HepG2 (cell line): ENCODE results near the gene ABCA13. TPM values are rescaled to one million over a fixed set of nuclear protein-coding genes. Genes with fewer than 3 reads are reported as not detected.

ENCODE experiments used
- ADNP ChIP-seq: sonication (generic); formaldehyde crosslinking; IDR thresholded peaks from 2 replicates; pipeline ENCODE4 v1.4.0; 2020; ENCODE audit warnings: missing genetic modification reagents
- BRD4 ChIP-seq: sonication (generic); formaldehyde crosslinking; IDR thresholded peaks from 2 replicates; pipeline ENCODE4 v1.4.0; 2020; ENCODE audit warnings: missing genetic modification reagents
- CC2D1A ChIP-seq: sonication (generic); formaldehyde crosslinking; IDR thresholded peaks from 2 replicates; pipeline ENCODE4 v1.8.1; 2023; ENCODE audit warnings: mild to moderate bottlenecking, missing genetic modification reagents
- FOSL1 ChIP-seq: sonication (generic); formaldehyde crosslinking; IDR thresholded peaks from 2 replicates; pipeline ENCODE4 v1.9.0; 2021; ENCODE audit warnings: missing genetic modification reagents, borderline replicate concordance
- MBNL3 ChIP-seq: fragments of 250-450 bp; sonication (Bioruptor Pico); conservative IDR thresholded peaks from 2 replicates; pipeline ENCODE4 v1.8.0; 2022; ENCODE audit warnings: mild to moderate bottlenecking, inconsistent platforms
- NPAS2 ChIP-seq: sonication (generic); formaldehyde crosslinking; IDR thresholded peaks from 2 replicates; pipeline ENCODE4 v1.8.0; 2022; ENCODE audit warnings: mild to moderate bottlenecking, missing genetic modification reagents, borderline replicate concordance
- PLRG1 ChIP-seq: fragments of 450-650 bp; conservative IDR thresholded peaks from 2 replicates; pipeline ENCODE4 v1.6.1; 2016
- RAD21 ChIP-seq: fragments of 450-650 bp; formaldehyde crosslinking; IDR thresholded peaks from 2 replicates; pipeline ENCODE4 v1.5.0; 2020; ENCODE audit warnings: mild to moderate bottlenecking
- REL ChIP-seq: sonication (generic); formaldehyde crosslinking; conservative IDR thresholded peaks from 2 replicates; pipeline ENCODE4 v1.8.0; 2022; ENCODE audit warnings: mild to moderate bottlenecking, missing genetic modification reagents, moderate library complexity
- RFX3 ChIP-seq: IDR thresholded peaks from 2 replicates; pipeline ENCODE4 v1.6.1; 2016; ENCODE audit warnings: missing biosample characterization, missing genetic modification reagents
- SP2 ChIP-seq: sonication (generic); formaldehyde crosslinking; IDR thresholded peaks from 2 replicates; pipeline ENCODE4 v1.5.1; 2020; ENCODE audit warnings: mild to moderate bottlenecking, missing genetic modification reagents
- SRSF4 ChIP-seq: fragments of 200-400 bp; formaldehyde crosslinking; IDR thresholded peaks from one replicate; pipeline ENCODE4 v1.6.1; 2018; ENCODE audit warnings: mild to moderate bottlenecking, low read depth, low read length, moderate library complexity; ENCODE audit not compliant: poor library complexity, severe bottlenecking
- TBX2 ChIP-seq: sonication (generic); formaldehyde crosslinking; IDR thresholded peaks from 2 replicates; pipeline ENCODE4 v1.5.0; 2020; ENCODE audit warnings: missing genetic modification reagents, mild to moderate bottlenecking, borderline replicate concordance
- USF2 ChIP-seq, 2 experiments: sonication (generic) in 1 of 2; formaldehyde crosslinking in 1 of 2; IDR thresholded peaks; 2 replicates each; pipeline versions ENCODE4 v1.5.1 to v1.6.1; 2011 to 2020; ENCODE audit warnings: borderline replicate concordance in 1 of 2, low read depth in 1 of 2, low read length in 1 of 2, mild to moderate bottlenecking in 1 of 2, missing genetic modification reagents in 1 of 2, moderate library complexity in 1 of 2
- ZFP1 ChIP-seq: IDR thresholded peaks from 2 replicates; pipeline ENCODE4 v1.6.1; 2016
- ZFX ChIP-seq: sonication (generic); formaldehyde crosslinking; IDR thresholded peaks from 2 replicates; pipeline ENCODE4 v1.4.0; 2020; ENCODE audit warnings: mild to moderate bottlenecking, low read depth, missing genetic modification reagents, moderate library complexity
- ZNF136 ChIP-seq: sonication (generic); formaldehyde crosslinking; IDR thresholded peaks from 2 replicates; pipeline ENCODE4 v1.8.1; 2022; ENCODE audit warnings: low read depth, mild to moderate bottlenecking, moderate library complexity, missing genetic modification reagents
- ZNF230 ChIP-seq: sonication (generic); formaldehyde crosslinking; IDR thresholded peaks from 2 replicates; pipeline ENCODE4 v1.4.0; 2020; ENCODE audit warnings: mild to moderate bottlenecking, missing genetic modification reagents
- ZNF235 ChIP-seq: sonication (generic); formaldehyde crosslinking; IDR thresholded peaks from 2 replicates; pipeline ENCODE4 v1.8.1; 2023; ENCODE audit warnings: mild to moderate bottlenecking, missing genetic modification reagents, borderline replicate concordance
- ZNF24 ChIP-seq: fragments of 450-650 bp; IDR thresholded peaks from 2 replicates; pipeline ENCODE4 v1.6.1; 2017; ENCODE audit warnings: antibody characterized with exemption, mild to moderate bottlenecking
- ZNF280D ChIP-seq: sonication (generic); formaldehyde crosslinking; IDR thresholded peaks from 2 replicates; pipeline ENCODE4 v1.5.1; 2020; ENCODE audit warnings: mild to moderate bottlenecking, missing genetic modification reagents
- ZNF691 ChIP-seq: sonication (generic); formaldehyde crosslinking; IDR thresholded peaks from 2 replicates; pipeline ENCODE4 v1.4.0; 2020; ENCODE audit warnings: missing genetic modification reagents, low read depth, mild to moderate bottlenecking, borderline replicate concordance
- ZNF75D ChIP-seq: sonication (generic); formaldehyde crosslinking; IDR thresholded peaks from 2 replicates; pipeline ENCODE4 v1.8.1; 2023; ENCODE audit warnings: missing genetic modification reagents, mild to moderate bottlenecking, borderline replicate concordance
- ZNF841 ChIP-seq: sonication (generic); formaldehyde crosslinking; IDR thresholded peaks from 2 replicates; pipeline ENCODE4 v1.8.1; 2023; ENCODE audit warnings: missing genetic modification reagents, borderline replicate concordance
- polyA plus RNA-seq, 8 experiments: library from polyadenylated mRNA; depleted of rRNA in 3 of 8; stranded (reverse) in 7 of 8; unstranded in 1 of 8; fragments of >200 nt; fragmentation: Illumina TruSeq in 4 of 8; extraction: Trizol in 4 of 8; gene quantifications; 2 replicates each; pipeline versions ENCODE4 v1.2.1 to v1.2.3, GENCODE V29; 2011 to 2016; ENCODE audit warnings: low read depth in 4 of 8, missing spikeins in 1 of 8, mixed read lengths in 1 of 8; ENCODE audit not compliant: insufficient read depth in 1 of 8
- total RNA-seq, 5 experiments: library from RNA; depleted of rRNA; stranded (reverse); fragments of >200 nt; fragmentation: Illumina TruSeq; extraction: Trizol; gene quantifications; 2 replicates each; pipeline ENCODE4 v1.2.3, GENCODE V29; 2016; ENCODE audit warnings: low read depth in 1 of 5

The ABCA13 gene
- total and polyA plus RNA-seq, 2 of the 13 experiments (the other 11 are each of a cell fraction or from before 2014, with no cell fraction given): 0.03 TPM; not detected in 1

- TF ChIP-seq ZNF841 (peak; percentile 83), ZNF280D (CRISPR knock-in tag) (0 out of 2 replicates have a peak, but pooled peaks have one; percentile 46), RAD21 (CRISPR knock-in tag) (no peak), ADNP (CRISPR knock-in tag) (no peak), ZFX (CRISPR knock-in tag) (0 out of 2 replicates have a peak, but pooled peaks have one; percentile 14), SP2 (CRISPR knock-in tag) (no peak), REL (CRISPR knock-in tag) (0 out of 2 replicates have a peak, but pooled peaks have one; percentile 43), ZNF24 (0 out of 2 replicates have a peak, but pooled peaks have one; percentile 32), NPAS2 (CRISPR knock-in tag) (no peak), ZNF691 (CRISPR knock-in tag) (no peak), PLRG1 (no peak), MBNL3 (CRISPR knock-in tag) (no peak), CC2D1A (CRISPR knock-in tag) (no peak; the same call in 1 of the 2 replicates), ZNF136 (CRISPR knock-in tag) (no peak), RFX3 (CRISPR knock-in tag) (no peak), ZNF230 (CRISPR knock-in tag) (no peak), TBX2 (CRISPR knock-in tag) (peak; percentile 95), ZNF235 (no peak), USF2 (IDR thresholded peaks at IDR 0.05; ENCODE audit: low read depth, low read length) (no peak), USF2 (CRISPR knock-in tag; IDR thresholded peaks at IDR 0.05; ENCODE audit: borderline replicate concordance) (no peak), BRD4 (CRISPR knock-in tag) (0 out of 2 replicates have a peak, but pooled peaks have one; percentile 23), ZNF75D (CRISPR knock-in tag) (no peak), SRSF4 (no peak), FOSL1 (CRISPR knock-in tag) (no peak), ZFP1 (CRISPR knock-in tag) (peak; percentile 79)
Measured at GRCh38 chr7:48140001-48140681, 31.1 kb upstream of the ABCA13 start (continued).
